ENCODE measurements around the gene PLB1. TPM values are rescaled to one million over a fixed set of nuclear protein-coding genes. Genes with fewer than 3 reads are reported as not detected.

The PLB1 gene
- total RNA-seq, 4 donors from 2014 or later, result 6.3 to 15.4 (median 10.9) TPM

DNA sequence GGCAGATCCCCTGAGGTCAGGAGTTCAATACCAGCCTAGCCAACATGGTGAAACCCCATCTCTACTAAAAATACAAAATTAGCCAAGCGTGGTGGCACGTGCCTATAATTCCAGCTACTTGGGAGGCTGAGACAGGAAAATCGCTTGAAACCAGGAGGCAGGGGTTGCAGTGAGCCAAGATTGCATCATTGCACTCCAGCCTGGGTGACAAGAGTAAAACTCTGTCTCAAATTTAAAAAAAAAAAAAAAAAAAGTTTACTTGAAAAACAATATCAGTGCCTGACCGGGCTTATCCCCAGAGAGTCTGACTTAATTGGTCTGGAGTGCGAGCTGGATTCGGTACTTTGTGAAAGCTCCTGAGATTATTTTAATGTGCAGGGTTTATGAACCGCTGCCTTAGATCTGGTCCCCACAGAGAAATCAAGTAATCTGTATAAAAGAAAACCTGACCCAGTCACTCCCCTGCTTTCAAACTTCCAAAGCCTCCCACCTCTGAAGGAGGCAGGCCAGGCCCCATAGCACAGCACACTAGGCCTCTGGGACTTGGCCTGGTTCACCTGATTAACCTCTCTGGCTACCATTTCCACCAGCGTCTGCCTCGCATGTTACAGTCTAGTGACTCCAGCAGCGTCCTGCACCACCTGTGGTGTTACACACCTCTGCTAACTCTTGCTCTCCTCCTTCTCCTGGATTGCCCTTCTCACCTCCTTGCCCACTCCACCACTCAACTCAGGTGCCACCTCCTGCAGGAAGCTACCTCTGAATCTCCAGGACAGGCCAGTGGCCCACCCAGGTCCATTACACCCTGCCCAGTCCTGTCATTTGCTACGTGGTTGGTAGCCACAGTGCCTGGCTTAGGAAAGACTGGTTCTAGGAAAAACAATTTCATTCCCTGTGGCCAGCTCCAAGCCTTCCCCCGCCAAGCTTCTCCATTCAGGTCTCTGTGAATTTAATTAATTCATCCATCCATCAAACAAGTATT lies 141.5 kb downstream of the PLB1 start:
- no peak for DNase-seq (ENCODE audit: low spot score)
- TF ChIP-seq, protein P1, sequence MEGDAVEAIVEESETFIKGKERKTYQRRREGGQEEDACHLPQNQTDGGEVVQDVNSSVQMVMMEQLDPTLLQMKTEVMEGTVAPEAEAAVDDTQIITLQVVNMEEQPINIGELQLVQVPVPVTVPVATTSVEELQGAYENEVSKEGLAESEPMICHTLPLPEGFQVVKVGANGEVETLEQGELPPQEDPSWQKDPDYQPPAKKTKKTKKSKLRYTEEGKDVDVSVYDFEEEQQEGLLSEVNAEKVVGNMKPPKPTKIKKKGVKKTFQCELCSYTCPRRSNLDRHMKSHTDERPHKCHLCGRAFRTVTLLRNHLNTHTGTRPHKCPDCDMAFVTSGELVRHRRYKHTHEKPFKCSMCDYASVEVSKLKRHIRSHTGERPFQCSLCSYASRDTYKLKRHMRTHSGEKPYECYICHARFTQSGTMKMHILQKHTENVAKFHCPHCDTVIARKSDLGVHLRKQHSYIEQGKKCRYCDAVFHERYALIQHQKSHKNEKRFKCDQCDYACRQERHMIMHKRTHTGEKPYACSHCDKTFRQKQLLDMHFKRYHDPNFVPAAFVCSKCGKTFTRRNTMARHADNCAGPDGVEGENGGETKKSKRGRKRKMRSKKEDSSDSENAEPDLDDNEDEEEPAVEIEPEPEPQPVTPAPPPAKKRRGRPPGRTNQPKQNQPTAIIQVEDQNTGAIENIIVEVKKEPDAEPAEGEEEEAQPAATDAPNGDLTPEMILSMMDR (IDR thresholded peaks at IDR 0.05), result no peak
- ATAC-seq (ENCODE audit: low FRiP score), result no peak

DNA sequence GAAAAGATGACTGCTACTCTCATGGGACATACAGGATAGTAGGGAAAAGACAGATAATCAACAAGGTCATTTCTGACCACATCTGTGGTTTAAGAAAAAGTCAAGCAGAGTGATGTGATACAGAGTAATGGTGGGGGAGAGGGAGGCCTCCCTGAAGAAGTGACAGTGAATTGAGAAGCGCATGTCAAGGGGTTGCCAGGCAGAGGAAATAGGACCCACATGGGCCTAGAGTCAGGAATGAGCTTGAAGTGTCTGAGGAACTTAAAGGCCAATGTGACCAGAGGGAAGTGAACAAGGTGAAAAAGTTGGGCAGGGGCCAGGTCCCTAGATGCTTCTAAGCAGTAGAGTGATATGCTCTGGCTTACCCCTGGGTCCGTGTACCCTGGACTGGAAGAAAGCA lies 142.2 kb downstream of the PLB1 start:
- DNase-seq (ENCODE audit: low spot score) (no peak), ATAC-seq (ENCODE audit: low FRiP score) (no peak)
- TF ChIP-seq, protein P1 (IDR thresholded peaks at IDR 0.05), result no peak

DNA sequence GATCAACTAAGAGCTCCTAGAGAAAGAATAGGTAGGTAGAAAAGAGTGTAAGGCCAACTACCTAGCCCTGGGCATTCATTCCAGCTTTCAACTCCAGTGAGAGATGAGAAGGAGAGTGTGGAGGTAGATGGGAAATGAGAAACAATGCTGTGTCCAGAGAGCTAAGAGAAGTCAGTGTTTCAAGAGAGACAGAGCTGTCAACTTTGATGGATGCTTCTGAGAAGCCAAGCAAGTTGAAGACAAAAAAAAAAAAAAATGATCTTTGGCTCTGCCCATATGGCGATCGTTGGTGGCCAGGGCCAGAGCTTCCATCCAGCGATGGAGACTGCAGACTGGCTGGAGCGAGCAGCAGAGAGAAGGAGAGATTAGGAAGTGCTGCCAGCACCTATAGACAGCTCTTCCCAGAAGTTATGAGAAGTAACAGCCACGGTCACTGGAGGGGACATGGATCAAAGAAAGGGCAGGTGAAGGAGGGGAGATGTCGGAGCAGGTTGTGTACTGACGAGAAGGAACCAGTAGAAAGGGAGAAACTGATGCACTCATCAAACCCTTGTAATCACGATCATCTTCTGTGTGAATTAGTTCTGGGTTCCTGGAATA lies 143.3 kb downstream of the PLB1 start:
- DNase-seq (ENCODE audit: low spot score), result no peak
- TF ChIP-seq, protein P1 (IDR thresholded peaks at IDR 0.05), result no peak
- no peak for ATAC-seq (ENCODE audit: low FRiP score)

DNA sequence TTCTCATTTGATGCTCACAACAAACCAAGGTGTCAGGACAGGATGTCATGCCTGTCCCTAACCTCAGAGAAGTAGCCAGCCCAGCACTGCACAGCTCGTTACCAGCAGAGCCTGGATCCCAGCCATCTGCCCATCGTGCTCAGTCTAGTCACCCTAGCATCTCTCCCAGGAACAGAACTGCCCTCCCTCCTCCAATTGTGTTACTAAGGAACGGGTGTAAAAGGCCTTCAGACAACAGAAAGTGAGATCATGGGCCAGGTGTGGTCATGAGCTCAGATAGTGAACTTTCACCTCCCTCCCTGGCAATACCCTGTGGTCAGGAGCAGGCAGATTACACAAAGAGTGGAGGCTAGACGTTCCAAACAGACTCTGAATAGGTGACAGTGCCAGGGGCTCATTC lies 144.0 kb downstream of the PLB1 start:
- TF ChIP-seq, protein P1 (IDR thresholded peaks at IDR 0.05), result no peak
- DNase-seq (ENCODE audit: low spot score) (no peak), ATAC-seq (ENCODE audit: low FRiP score) (no peak)

DNA sequence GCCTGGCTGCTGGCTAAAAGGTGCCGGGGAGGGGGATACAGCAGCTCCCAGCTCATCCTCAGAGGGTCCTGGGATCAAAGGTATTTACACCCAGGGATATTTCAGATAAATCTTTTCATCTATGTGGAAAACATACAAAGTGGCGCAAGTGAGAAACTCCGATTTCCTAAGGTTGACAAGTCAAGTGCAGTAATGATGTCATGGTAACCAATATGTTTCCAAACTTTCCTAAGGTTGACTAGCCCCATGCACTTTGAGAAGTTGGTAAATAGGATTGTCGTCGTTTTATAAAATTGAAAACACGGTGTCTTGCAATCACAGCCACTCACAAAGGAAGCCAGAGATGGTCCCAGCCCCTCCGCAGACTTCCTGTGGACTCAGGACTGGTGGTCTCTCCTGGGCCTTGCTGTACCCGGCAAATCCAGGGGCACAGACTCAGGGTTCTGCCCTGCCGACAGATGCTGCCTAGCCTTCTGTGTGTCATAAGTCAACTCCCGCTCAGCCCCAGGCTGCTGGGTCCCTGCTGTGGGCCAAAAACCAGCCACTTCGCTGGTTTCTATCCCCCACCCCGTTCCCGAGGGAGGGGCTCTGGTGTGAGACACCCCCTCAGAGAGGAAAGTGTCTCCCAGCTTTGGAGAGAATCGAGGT lies 144.5 kb downstream of the PLB1 start:
- no peak for ATAC-seq (ENCODE audit: low FRiP score)
- no peak for DNase-seq (ENCODE audit: low spot score)
- TF ChIP-seq, protein P1 (IDR thresholded peaks at IDR 0.05), result no peak

DNA sequence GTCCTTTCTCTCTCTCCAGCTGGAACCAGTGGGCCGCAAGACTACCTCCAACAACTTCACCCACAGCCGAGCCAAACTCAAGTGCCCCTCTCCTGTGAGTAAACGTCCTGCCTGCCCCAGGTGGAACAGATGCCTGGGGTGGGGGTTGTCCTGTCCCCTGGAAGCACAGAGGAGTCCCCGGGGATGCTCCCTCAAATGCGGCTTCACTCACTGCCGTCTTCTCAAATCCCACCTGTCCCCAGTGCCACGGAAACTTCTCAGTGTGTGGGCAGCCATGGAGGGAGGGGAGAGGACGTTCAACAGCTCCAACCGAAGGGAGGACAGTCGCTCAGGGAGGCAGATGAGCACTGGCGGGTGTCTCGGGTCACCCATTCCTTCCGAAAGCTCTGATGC lies 145.0 kb downstream of the PLB1 start:
- DNase-seq (ENCODE audit: low spot score), result no peak
- no peak for ATAC-seq (ENCODE audit: low FRiP score)

More for the DNA sequence above, 145.0 kb downstream of the PLB1 start:
- TF ChIP-seq, protein P1 (IDR thresholded peaks at IDR 0.05), result no peak

All from omental fat pad (tissue), 4 donors.